GM23248 (cell line): ENCODE measurements around the gene ABCB1.

Experiments
- EZH2 ChIP-seq: fragments of 200-600 bp; sonication (generic); IDR thresholded peaks from 2 replicates; pipeline ENCODE4 v1.6.1; 2018; ENCODE audit warnings: antibody characterized with exemption, mild to moderate bottlenecking; ENCODE audit not compliant: insufficient read depth, poor library complexity, severe bottlenecking
- EZH2phosphoT487 ChIP-seq: fragments of 200-600 bp; sonication (generic); IDR thresholded peaks from 2 replicates; pipeline ENCODE4 v1.6.1; 2018; ENCODE audit warnings: antibody characterized with exemption, moderate library complexity, mild to moderate bottlenecking, low read depth; ENCODE audit not compliant: insufficient read depth

GRCh38 chr7:87564296-87564963, 36.3 kb downstream of the ABCB1 start:
- TF ChIP-seq EZH2 (no peak), EZH2phosphoT487 (no peak)
